NCI-H526 (cell line): ENCODE measurements around the gene FAM227B.
A peak's percentile ranks its signal among the peaks of the same experiment; 100 is the strongest.
"Not testable (repeated sequence)": the region's sequence is repeated elsewhere in the genome, so short reads cannot be mapped to it uniquely, and the experiment has no call there.

Experiments
- DNase-seq, 2 experiments: peaks; one replicate each; lab custom pipeline; 2025; lab: John Stamatoyannopoulos, UW

Gene FAM227B

GRCh38 chr15:49380912-49381311, 239.7 kb downstream of the FAM227B start:
- DNase-seq, result no peak

- DNase-seq, result no peak
Observed at GRCh38 chr15:49379996-49380395, 240.6 kb downstream of the FAM227B start.

- peak in 1 of 2 experiments; percentile 0 for DNase-seq
Observed at GRCh38 chr15:49372366-49372765, 248.3 kb downstream of the FAM227B start.

- DNase-seq, result peak in 1 of 2 experiments; percentile 2
Observed at GRCh38 chr15:49370782-49371181, 249.8 kb downstream of the FAM227B start.

- no peak for DNase-seq
Observed at GRCh38 chr15:49366496-49366895, 254.1 kb downstream of the FAM227B start.

GRCh38 chr15:49361370-49361769, 259.2 kb downstream of the FAM227B start:
- no peak for DNase-seq

- DNase-seq, result not testable (repeated sequence)
Observed at GRCh38 chr15:49354439-49354838, 266.2 kb downstream of the FAM227B start.

GRCh38 chr15:49343546-49343945, 277.1 kb downstream of the FAM227B start:
- peak in 1 of 2 experiments; percentile 8 for DNase-seq

- DNase-seq, result no peak
Observed at GRCh38 chr15:49339656-49340055, 281.0 kb downstream of the FAM227B start.

GRCh38 chr15:49331951-49332350, 288.7 kb downstream of the FAM227B start:
- no peak for DNase-seq

GRCh38 chr15:49331442-49331841, 289.2 kb downstream of the FAM227B start:
- DNase-seq, result no peak

GRCh38 chr15:49330166-49330565, 290.5 kb downstream of the FAM227B start:
- DNase-seq, result no peak

GRCh38 chr15:49328941-49329340, 291.7 kb downstream of the FAM227B start:
- DNase-seq, result no peak

- DNase-seq, result no peak
Observed at GRCh38 chr15:49327927-49328326, 292.7 kb downstream of the FAM227B start.

GRCh38 chr15:49323207-49323606, 297.4 kb downstream of the FAM227B start:
- no peak for DNase-seq

GRCh38 chr15:49320351-49320750, 300.3 kb downstream of the FAM227B start:
- DNase-seq, result no peak

- no peak for DNase-seq
Observed at GRCh38 chr15:49315391-49315823, 305.2 kb downstream of the FAM227B start.

- no peak for DNase-seq
Observed at GRCh38 chr15:49314716-49315115, 305.9 kb downstream of the FAM227B start.

GRCh38 chr15:49313650-49314049, 307.0 kb downstream of the FAM227B start:
- no peak for DNase-seq

GRCh38 chr15:49309889-49310288, 310.7 kb downstream of the FAM227B start:
- DNase-seq, result no peak

- DNase-seq, result no peak
Observed at GRCh38 chr15:49308686-49309085, 311.9 kb downstream of the FAM227B start.

- no peak for DNase-seq
Observed at GRCh38 chr15:49306551-49306950, 314.1 kb downstream of the FAM227B start.

- no peak for DNase-seq
Observed at GRCh38 chr15:49303003-49303402, 317.6 kb downstream of the FAM227B start.

- no peak for DNase-seq
Observed at GRCh38 chr15:49301562-49301961, 319.1 kb downstream of the FAM227B start.

GRCh38 chr15:49300856-49301255, 319.8 kb downstream of the FAM227B start:
- no peak for DNase-seq
